Lower leg skin (tissue), 3 donors: ENCODE data around the gene NARS2.

Source experiments
- POLR2A ChIP-seq, 2 donors: fragments of 450-650 bp; IDR thresholded peaks; one replicate each; pipeline ENCODE4 v1.6.1; 2016 to 2017; ENCODE audit warnings: antibody characterized with exemption in 2 of 2, mild to moderate bottlenecking in 1 of 2, moderate library complexity in 1 of 2
- TF ChIP-seq, protein P1 (sequence below), 3 donors: fragments of 450-650 bp; IDR thresholded peaks; one replicate each; pipeline ENCODE4 v1.5.1; 2016; ENCODE audit warnings: antibody characterized with exemption in 3 of 3, mild to moderate bottlenecking in 3 of 3, moderate library complexity in 2 of 3

DNA sequence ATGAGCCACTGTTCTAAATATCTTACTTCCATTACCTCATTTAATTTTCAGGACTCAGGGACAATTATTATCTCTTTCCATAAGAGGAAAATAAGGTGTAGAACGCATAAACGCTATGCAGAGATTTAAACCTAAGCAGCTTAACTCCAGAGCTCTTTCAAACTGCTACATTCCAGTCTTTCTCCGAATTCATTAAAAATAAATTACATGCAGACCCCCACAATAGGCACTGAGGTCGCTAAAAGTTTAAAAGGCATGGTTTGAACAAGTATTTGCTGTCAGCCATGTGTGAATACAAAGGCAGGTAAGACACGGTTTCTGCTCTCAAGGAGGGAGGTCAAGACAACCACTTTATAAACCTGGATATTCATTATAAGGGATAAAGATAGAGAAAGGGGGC, 983 bp downstream of the NARS2 start:
- TF ChIP-seq, protein P1, sequence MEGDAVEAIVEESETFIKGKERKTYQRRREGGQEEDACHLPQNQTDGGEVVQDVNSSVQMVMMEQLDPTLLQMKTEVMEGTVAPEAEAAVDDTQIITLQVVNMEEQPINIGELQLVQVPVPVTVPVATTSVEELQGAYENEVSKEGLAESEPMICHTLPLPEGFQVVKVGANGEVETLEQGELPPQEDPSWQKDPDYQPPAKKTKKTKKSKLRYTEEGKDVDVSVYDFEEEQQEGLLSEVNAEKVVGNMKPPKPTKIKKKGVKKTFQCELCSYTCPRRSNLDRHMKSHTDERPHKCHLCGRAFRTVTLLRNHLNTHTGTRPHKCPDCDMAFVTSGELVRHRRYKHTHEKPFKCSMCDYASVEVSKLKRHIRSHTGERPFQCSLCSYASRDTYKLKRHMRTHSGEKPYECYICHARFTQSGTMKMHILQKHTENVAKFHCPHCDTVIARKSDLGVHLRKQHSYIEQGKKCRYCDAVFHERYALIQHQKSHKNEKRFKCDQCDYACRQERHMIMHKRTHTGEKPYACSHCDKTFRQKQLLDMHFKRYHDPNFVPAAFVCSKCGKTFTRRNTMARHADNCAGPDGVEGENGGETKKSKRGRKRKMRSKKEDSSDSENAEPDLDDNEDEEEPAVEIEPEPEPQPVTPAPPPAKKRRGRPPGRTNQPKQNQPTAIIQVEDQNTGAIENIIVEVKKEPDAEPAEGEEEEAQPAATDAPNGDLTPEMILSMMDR (IDR thresholded peaks at IDR 0.05), result no peak
- TF ChIP-seq POLR2A (IDR thresholded peaks at IDR 0.05), result no peak
